Cerebellar cortex (tissue), 1 donor: ENCODE results near the gene BUD31.
"Not testable (repeated sequence)": the region's sequence is repeated elsewhere in the genome, so short reads cannot be mapped to it uniquely, and the experiment has no call there.

ENCODE experiments used
- DNase-seq: peaks from one replicate; pipeline ENCODE4 v3.0.0-alpha.2; 2015; ENCODE audit warnings: low spot score

The BUD31 gene

GRCh38 chr7:99408379-99409191 lies at the start of gene BUD31, which contains the start of gene PDAP1:
Gene BUD31, plus strand, starts transcription at chr7:99408969. Its CDS starts 2,124 bp downstream, at chr7:99411093.
Gene PDAP1, minus strand, starts transcription at chr7:99408597. Its CDS starts 49 bp downstream, at chr7:99408548.
- peak; percentile 96 for DNase-seq

- no peak for DNase-seq
Measured at GRCh38 chr7:99359465-99360154, 49.2 kb upstream of the BUD31 start.

DNA sequence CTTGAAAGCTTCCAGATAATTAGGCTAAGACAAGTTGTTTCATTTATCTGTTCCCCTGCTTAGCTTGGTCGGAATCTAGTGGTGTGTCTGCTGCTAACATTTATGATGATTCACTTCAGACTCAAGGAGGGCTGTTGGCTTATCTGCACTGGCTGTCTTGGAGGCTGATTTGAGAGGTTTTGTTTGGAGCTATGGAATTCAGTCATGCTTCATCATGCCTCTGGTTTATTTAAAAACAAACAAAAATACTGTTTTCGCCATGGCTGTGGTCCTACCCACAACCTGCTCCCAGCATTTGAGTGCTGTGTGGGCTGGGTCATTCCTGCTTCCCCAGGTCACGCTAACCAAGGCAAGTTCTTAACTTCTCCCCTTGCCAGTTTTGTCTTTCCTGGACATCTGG lies 46.0 kb upstream of the BUD31 start:
- DNase-seq, result no peak

DNA sequence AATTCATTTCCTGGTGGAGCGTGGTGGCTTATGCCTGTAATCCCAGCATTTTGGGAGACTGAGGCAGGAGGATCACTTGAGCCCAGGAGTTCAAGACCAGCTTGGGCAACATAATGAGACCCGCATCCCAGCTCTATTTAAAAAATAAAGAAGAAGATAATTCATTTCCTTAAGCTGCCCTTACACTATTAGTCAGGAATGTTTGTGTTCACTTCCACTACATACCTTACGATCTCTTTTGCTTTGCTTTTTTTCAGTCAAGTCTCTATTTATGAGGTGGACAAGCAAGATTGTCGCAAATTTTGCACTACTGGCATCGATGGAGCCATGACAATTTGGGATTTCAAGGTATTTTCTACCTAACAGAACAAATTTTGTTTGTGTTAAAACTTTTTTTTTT lies 45.5 kb upstream of the BUD31 start:
- no peak for DNase-seq

GRCh38 chr7:99365318-99366141 lies 43.2 kb upstream of the BUD31 start:
- no peak for DNase-seq

DNA sequence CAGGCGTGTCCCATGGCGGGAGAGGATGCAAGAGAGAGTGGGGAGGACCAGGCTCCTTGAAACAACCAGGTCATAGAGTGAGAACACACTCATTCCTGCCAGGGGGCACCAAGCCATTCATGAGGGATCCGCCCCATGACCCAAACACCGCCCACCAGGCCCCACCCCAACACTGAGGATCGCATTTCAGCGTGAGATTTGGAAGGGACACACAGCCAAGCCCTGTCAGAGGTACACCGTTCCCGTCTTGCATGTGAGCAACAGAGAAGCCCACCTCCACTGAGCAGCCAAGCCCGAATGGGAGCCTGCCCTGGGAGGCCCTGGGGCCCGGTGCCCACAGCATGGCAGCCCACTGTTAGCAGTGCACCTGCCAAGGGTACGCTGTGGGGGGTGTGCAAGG lies 42.1 kb upstream of the BUD31 start:
- DNase-seq, result no peak

GRCh38 chr7:99368750-99369389 lies 39.9 kb upstream of the BUD31 start:
- no peak for DNase-seq

- no peak for DNase-seq
Measured at GRCh38 chr7:99369767-99370391, 38.9 kb upstream of the BUD31 start.

DNA sequence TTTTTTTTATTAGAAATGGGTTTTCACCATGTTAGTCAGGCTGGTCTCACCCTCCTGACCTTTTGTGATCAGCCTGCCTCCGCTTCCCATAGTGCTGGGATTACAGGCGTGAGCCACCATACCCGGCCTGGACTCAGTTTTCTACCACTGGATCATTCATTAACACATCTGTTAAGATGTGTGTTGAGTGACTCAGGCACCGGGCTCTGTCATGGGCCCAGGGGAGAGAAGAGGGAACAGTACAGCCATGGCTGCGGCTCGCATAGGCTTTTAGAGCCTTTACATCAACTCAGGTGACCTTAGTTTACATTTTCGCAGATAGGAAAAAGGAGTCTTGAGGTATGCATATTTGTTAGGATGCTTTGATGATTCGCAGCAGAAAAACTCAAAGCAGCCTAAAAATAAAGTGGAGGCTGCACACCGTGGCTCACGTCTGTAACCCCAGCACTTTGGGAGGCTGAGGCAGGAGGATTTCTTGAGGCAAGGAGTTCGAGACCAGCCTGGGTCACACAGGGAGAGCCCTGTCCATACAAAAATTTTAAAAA lies 37.3 kb upstream of the BUD31 start:
- no peak for DNase-seq

- DNase-seq, result peak; percentile 24
Measured at GRCh38 chr7:99372275-99373090, 36.3 kb upstream of the BUD31 start.

DNA sequence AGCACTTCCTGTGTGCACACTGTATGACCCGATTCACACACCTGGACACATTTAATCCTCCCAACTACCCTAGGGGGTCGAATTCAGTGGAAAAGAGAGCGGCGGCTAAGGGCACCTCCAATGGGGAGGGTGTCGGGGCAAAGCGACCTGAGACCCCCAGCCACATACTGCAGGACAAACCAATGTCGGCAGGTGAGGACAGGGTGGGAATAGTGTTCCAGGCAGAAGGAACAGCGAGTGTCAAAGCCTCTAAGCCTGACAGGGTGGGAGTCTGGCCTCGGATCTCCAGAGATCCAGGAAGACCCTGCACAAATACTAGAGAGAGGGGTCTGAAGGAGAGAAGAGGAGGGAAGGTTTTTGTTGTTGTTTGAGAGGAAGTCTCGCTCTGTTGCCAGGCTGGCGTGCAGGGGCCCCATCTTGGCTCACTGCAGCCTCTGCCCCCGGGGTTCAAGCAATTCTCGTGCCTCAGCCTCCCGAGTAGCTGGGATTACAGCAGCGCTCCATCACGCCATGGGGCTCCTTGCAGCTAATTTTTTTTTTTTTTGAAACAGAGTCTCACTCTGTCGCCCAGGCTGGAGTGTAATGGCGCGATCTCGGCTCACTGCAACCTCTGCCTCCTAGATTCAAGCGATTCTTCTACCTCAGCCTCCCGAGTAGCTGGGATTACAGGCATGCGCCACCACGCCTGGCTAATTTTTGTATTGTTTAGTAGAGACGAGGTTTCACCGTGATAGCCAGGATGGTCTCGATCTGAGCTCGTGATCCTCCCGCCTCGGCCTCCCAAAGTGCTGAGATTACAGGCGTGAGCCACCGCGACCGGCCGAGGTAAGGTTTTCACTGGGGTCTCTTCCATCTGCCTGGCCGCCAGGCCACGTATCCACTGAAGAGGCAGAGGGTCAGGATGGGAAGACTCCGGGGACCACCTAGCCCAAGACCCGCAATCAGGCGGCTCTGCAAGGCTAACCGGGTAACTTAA lies 35.4 kb upstream of the BUD31 start:
- no peak for DNase-seq

DNA sequence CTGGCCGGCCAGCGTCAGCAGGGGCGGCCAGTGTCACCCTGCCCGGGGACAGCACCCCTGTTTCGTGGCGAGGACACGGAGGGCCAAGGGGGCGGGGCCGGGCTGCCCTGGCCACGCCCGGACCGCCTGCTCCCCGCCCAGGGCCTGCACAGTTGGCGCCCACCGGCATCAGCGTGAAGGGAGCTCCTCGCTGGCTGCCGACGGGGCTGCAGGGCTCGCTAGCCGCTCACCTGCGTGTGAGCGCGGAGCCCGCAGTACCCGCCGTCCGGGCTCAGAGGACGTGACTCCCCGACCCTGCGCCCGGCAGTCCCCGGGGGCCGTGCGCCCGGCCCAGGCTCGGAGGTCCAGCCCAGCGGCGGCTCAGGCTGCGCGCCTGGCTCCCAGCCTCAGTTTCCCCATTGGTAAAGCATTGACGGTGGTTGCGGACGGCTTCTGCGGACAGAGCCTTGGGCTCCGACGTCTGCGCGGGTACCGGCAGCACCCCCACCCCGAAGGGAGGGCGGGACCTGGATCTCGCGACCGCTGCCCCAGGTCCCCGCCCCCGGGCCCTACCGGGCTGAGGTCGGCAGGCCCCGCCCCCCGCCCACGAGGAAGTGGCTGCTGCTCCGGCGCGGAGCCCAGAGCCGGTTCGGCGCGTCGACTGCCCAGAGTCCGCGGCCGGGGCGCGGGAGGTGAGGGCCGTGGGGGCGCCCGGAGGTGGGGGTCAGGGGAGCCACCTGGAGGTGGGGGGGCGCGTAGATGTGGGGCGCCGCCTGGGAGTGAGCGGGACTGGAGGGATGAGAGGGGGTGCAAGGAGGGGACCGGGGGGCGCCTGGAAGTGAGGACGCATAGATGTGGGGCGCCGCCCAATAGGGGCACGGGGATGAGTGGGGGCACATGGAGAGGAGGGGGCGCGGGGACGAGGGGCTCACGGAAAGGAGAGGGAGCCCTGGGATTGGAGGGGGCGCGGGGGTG lies 34.4 kb upstream of the BUD31 start, which contains the start of gene ARPC1B:
Gene ARPC1B (plus strand): TSS at position 620 of the 954 bp plus-strand sequence. CDS start 10,985 bp downstream, outside the sequence.
- peak; percentile 42 for DNase-seq

GRCh38 chr7:99375070-99375807 lies 33.5 kb upstream of the BUD31 start:
- DNase-seq, result peak; percentile 40

GRCh38 chr7:99379043-99379577 lies 29.7 kb upstream of the BUD31 start:
- DNase-seq, result peak; percentile 20

GRCh38 chr7:99379693-99380031 lies 29.1 kb upstream of the BUD31 start:
- DNase-seq, result not testable (repeated sequence)

DNA sequence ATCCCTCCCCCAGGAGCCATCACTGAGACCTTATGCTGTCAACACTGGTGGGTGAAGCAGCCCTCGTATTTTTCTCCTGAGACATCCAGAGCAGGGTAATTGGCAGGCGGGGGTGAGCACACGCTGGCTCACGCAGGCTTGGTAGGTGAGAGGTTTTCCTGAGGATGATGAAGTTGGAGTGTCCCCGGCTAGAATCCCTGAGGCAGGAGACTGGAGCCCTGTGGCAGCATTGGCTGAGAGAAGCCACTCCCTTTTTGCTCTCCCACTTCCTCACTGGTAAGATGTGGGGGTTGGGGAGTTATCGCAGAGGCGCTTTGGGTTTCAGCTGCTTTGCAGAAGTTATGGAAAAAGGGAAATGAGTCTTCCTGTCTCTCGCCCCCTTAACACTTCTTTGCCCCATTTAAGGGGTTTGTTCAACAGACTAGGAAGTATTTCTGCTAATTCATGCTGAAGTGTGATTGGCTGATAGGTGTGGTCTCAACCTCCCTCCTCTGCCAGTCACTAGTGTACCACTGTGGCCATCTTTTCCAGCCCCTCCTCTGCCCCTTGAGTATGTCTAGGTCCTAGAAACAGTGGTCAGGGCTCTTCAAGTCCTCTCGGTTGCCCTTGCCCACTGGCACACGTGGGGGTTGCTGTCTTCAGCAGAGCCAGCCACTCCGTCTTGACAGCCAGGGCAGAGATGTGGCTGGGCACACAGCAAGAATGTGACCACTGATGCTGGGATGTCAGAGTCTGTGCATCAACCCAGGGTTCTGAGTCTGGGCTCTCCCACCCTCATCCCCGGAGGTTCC lies 28.5 kb upstream of the BUD31 start:
- no peak for DNase-seq
